A549 (cell line): Measurements from ENCODE around the gene RASD2. TPM values are rescaled to one million over a fixed set of nuclear protein-coding genes. Genes with fewer than 3 reads are reported as not detected.

ENCODE experiments used
- ATAC-seq, 2 experiments: fragments of 200-7000 bp in 1 of 2; fragments of >200 bp in 1 of 2; cut with Nextera tagmentation in 1 of 2; cut with Tn5 transposase in 1 of 2; 3 replicates each; pipeline versions ENCODE4 v1.8.0 to v1.9.1; 2018 to 2020; ENCODE audit warnings: mild to moderate bottlenecking in 1 of 2, moderate library complexity in 1 of 2
- CTCF ChIA-PET: fragments of 300-600 bp; sonication (Branson Sonifier 250); formaldehyde crosslinking; extraction: SDS; loops from one replicate; lab custom pipeline; 2021; ENCODE audit warnings: antibody characterized with exemption, inconsistent platforms; lab: Yijun Ruan, JAX
- POLR2A ChIA-PET: fragments of 350-600 bp; formaldehyde crosslinking; extraction: SDS; loops from one replicate; lab custom pipeline; 2021; ENCODE audit warnings: antibody characterized with exemption, inconsistent platforms; lab: Yijun Ruan, JAX
- DNase-seq, 2 experiments: peaks; one replicate each; pipeline versions ENCODE4 v3.0.0 to v3.0.0-alpha.2; 2011 to 2016; ENCODE audit warnings: low read depth in 1 of 2, low spot score in 1 of 2
- FAIRE-seq: peaks from 2 replicates; lab custom pipeline; 2011; peaks lifted over from hg19 to GRCh38; lab: Jason Lieb, UNC
- H3K27ac ChIP-seq, 2 experiments: fragments of >200 bp; sonication (Bioruptor Twin); formaldehyde crosslinking; 3 replicates each; pipeline ENCODE4 v1.5.1; 2016 to 2017
- H3K4me1 ChIP-seq: fragments of >200 bp; sonication (Bioruptor Twin); formaldehyde crosslinking; 3 replicates; pipeline ENCODE4 v1.6.1; 2016
- H3K4me2 ChIP-seq: fragments of >200 bp; sonication (Bioruptor Twin); formaldehyde crosslinking; 3 replicates; pipeline ENCODE4 v1.6.1; 2016
- H3K4me3 ChIP-seq: fragments of >200 bp; sonication (Bioruptor Twin); formaldehyde crosslinking; 3 replicates; pipeline ENCODE4 v1.5.1; 2016
- H3K9me3 ChIP-seq: fragments of >200 bp; sonication (Bioruptor Twin); formaldehyde crosslinking; 3 replicates; pipeline ENCODE4 v1.6.1; 2016
- BCL3 ChIP-seq: fragments of >200 bp; sonication (Bioruptor Twin); formaldehyde crosslinking; IDR thresholded peaks from 3 replicates; pipeline ENCODE4 v1.6.1; 2016
- CBX8 ChIP-seq: fragments of 200-600 bp; sonication (generic); IDR thresholded peaks from 2 replicates; pipeline ENCODE4 v1.6.1; 2016
- CEBPB ChIP-seq, 2 experiments: fragments of >200 bp in 1 of 2; sonication (Bioruptor Twin) in 1 of 2; formaldehyde crosslinking in 1 of 2; IDR thresholded peaks; 2 replicates each; pipeline ENCODE4 v1.6.1; 2012 to 2016
- CHD2 ChIP-seq: fragments of 150-350 bp; IDR thresholded peaks from 2 replicates; pipeline ENCODE4 v1.6.1; 2014; ENCODE audit warnings: low read length; ENCODE audit not compliant: partially characterized antibody
- EHMT2 ChIP-seq: fragments of 200-600 bp; sonication (generic); IDR thresholded peaks from 2 replicates; pipeline ENCODE4 v1.6.1; 2016; ENCODE audit warnings: antibody characterized with exemption, low read depth, mild to moderate bottlenecking, moderate library complexity
- EP300 ChIP-seq, 2 experiments: fragments of >200 bp; sonication (Bioruptor Twin); formaldehyde crosslinking; IDR thresholded peaks; 2 replicates in 1 of 2; 3 replicates in 1 of 2; pipeline ENCODE4 v1.6.1; 2016 to 2017
- ESRRA ChIP-seq: fragments of 150-350 bp; IDR thresholded peaks from 2 replicates; pipeline ENCODE4 v1.6.1; 2014; ENCODE audit warnings: mild to moderate bottlenecking, low read length, borderline replicate concordance
- FOSL2 ChIP-seq, 2 experiments: fragments of 450-650 bp in 1 of 2; fragments of >200 bp in 1 of 2; sonication (Bioruptor Twin) in 1 of 2; formaldehyde crosslinking; IDR thresholded peaks; 2 replicates each; pipeline versions ENCODE4 v1.5.0 to v1.6.1; 2016 to 2020; ENCODE audit warnings: mild to moderate bottlenecking in 1 of 2, moderate library complexity in 1 of 2
- FOXS1 ChIP-seq: fragments of 250-450 bp; sonication (Bioruptor Pico); IDR thresholded peaks from 2 replicates; pipeline ENCODE4 v1.5.0; 2020; ENCODE audit warnings: mild to moderate bottlenecking, moderate library complexity
- HEYL ChIP-seq: fragments of 250-450 bp; sonication (Bioruptor Pico); IDR thresholded peaks from 2 replicates; pipeline ENCODE4 v1.8.0; 2021; ENCODE audit warnings: mild to moderate bottlenecking, moderate library complexity
- HOXA7 ChIP-seq: fragments of 250-450 bp; sonication (Bioruptor Pico); IDR thresholded peaks from 2 replicates; pipeline ENCODE4 v1.5.0; 2020; ENCODE audit warnings: mild to moderate bottlenecking, moderate library complexity
- HOXB5 ChIP-seq: fragments of 250-450 bp; sonication (Bioruptor Pico); IDR thresholded peaks from 2 replicates; pipeline ENCODE4 v1.5.0; 2020; ENCODE audit warnings: mild to moderate bottlenecking, moderate library complexity
- KDM1A ChIP-seq: fragments of 200-600 bp; sonication (generic); IDR thresholded peaks from 2 replicates; pipeline ENCODE4 v1.6.1; 2016; ENCODE audit warnings: low read depth, mild to moderate bottlenecking
- KDM5A ChIP-seq: fragments of 200-600 bp; sonication (generic); IDR thresholded peaks from 2 replicates; pipeline ENCODE4 v1.6.1; 2016; ENCODE audit warnings: antibody characterized with exemption, mild to moderate bottlenecking
- MAX ChIP-seq: IDR thresholded peaks from 2 replicates; pipeline ENCODE4 v1.6.1; 2012
- NPAS2 ChIP-seq: fragments of 250-450 bp; sonication (Bioruptor Pico); IDR thresholded peaks from 2 replicates; pipeline ENCODE4 v1.8.0; 2022; ENCODE audit warnings: mild to moderate bottlenecking, moderate library complexity, borderline replicate concordance
- POLR2A ChIP-seq: IDR thresholded peaks from 2 replicates; pipeline ENCODE4 v1.6.1; 2012; ENCODE audit warnings: mild to moderate bottlenecking, low read length
- RAD21 ChIP-seq, 2 experiments: fragments of >200 bp in 1 of 2; sonication (Bioruptor Twin) in 1 of 2; formaldehyde crosslinking in 1 of 2; IDR thresholded peaks in 1 of 2; conservative IDR thresholded peaks in 1 of 2; 2 replicates in 1 of 2; 3 replicates in 1 of 2; pipeline ENCODE4 v1.6.1; 2012 to 2018; ENCODE audit warnings: inconsistent platforms in 1 of 2
- RARB ChIP-seq: fragments of 250-450 bp; sonication (Bioruptor Pico); IDR thresholded peaks from 2 replicates; pipeline ENCODE4 v1.8.0; 2021; ENCODE audit warnings: mild to moderate bottlenecking, moderate library complexity
- REST ChIP-seq: fragments of 200-600 bp; sonication (generic); IDR thresholded peaks from 2 replicates; pipeline ENCODE4 v1.6.1; 2016; ENCODE audit warnings: antibody characterized with exemption, mild to moderate bottlenecking, moderate library complexity
- SMC3 ChIP-seq: fragments of >200 bp; sonication (Bioruptor Twin); formaldehyde crosslinking; IDR thresholded peaks from 3 replicates; pipeline ENCODE4 v1.6.1; 2018; ENCODE audit warnings: inconsistent platforms
- ZC3H11A ChIP-seq: fragments of 450-650 bp; IDR thresholded peaks from 2 replicates; pipeline ENCODE4 v1.6.1; 2014; ENCODE audit warnings: antibody characterized with exemption, mild to moderate bottlenecking
- WGBS: methylation state at CpG from one replicate; pipeline ENCODE4 v1.1.6; 2017; ENCODE audit errors: missing lambda C conversion rate; 5-methylcytosine and 5-hydroxymethylcytosine counted together
- polyA plus RNA-seq, 4 experiments: library from polyadenylated mRNA; depleted of rRNA in 3 of 4; stranded (reverse); fragments of >200 nt; fragmentation: RNase III in 1 of 4; extraction: RNeasy Plus Mini Kit Qiagen cat#74134 plus additional on column Dnase treatment in 1 of 4; gene quantifications; 2 replicates in 3 of 4; 3 replicates in 1 of 4; pipeline ENCODE4 v1.2.3, GENCODE V29; 2011 to 2017

RASD2 gene
- polyA plus RNA-seq, 2 of the 4 experiments (the other 2 are of a cell fraction): 0.61 to 1.2 TPM

- no peak for TF ChIP-seq EHMT2
- TF ChIP-seq RAD21 (conservative IDR thresholded peaks at IDR 0.05 in 1 of 2, IDR thresholded peaks at IDR 0.05 in 1 of 2): no peak
- no peak for TF ChIP-seq RARB (CRISPR knock-in tag)
- no peak for TF ChIP-seq HOXA7
- no peak for TF ChIP-seq KDM5A
- TF ChIP-seq ZC3H11A: no peak
These were observed 21.2 kb upstream of the RASD2 start (continued) for GRCh38 chr22:35519306-35520000.

- no peaks in the 10 kb centered on the region for H3K9me3 ChIP-seq
- H3K4me2 ChIP-seq: no peak overlapping the region
- ChIA-PET CTCF (interaction anchor here (1.2 kb wide), 1 partner anchor 15 kb away, joined by 3 read pairs; no protein-coding TSS in a partner anchor), POLR2A (no interaction called here)
- no peak for TF ChIP-seq HEYL
- no peak for TF ChIP-seq FOSL2 (IDR thresholded peaks at IDR 0.05)
- no peak for TF ChIP-seq FOSL2 (CRISPR knock-in tag; IDR thresholded peaks at IDR 0.05)
- TF ChIP-seq HOXB5 (CRISPR knock-in tag): no peak
- no peak for TF ChIP-seq NPAS2 (CRISPR knock-in tag)
- TF ChIP-seq CEBPB (IDR thresholded peaks at IDR 0.05): no peak
- no peak for TF ChIP-seq EP300 (IDR thresholded peaks at IDR 0.05)
- no peak for TF ChIP-seq CHD2
- TF ChIP-seq EHMT2: no peak
- no peak for TF ChIP-seq REST
- TF ChIP-seq HOXA7: no peak
- TF ChIP-seq, all 56 proteins: peak for 0
- Histone ChIP-seq H3K4me1 (0 out of 3 replicates have a peak, but pooled peaks cover 5% of the 10 kb centered on the region), H3K4me3 (no peak overlapping the region), H3K27ac (no peak overlapping the region)
- no peak for ATAC-seq
- FAIRE-seq: no peak
- no peak for DNase-seq
- 69% methylated on average over 14 of the region's 16 CpGs for WGBS
These were observed 19.0 kb upstream of the RASD2 start for GRCh38 chr22:35521358-35522224.

GRCh38 chr22:35522225-35523149 is 18.1 kb upstream of the RASD2 start:
- CTCF ChIA-PET: no interaction called here
- ATAC-seq (no peak), FAIRE-seq (no peak), DNase-seq (no peak)
- POLR2A ChIA-PET: no interaction called here
- H3K9me3 ChIP-seq: no peaks in the 10 kb centered on the region
- no peak overlapping the region for H3K4me2 ChIP-seq
- H3K27ac ChIP-seq: no peak overlapping the region
- 0 out of 3 replicates have a peak, but pooled peaks cover 5% of the 10 kb centered on the region for H3K4me1 ChIP-seq
- no peak overlapping the region for H3K4me3 ChIP-seq
- WGBS: 72% methylated on average over 10 of the region's 12 CpGs
- TF ChIP-seq HOXB5 (CRISPR knock-in tag) (no peak), SMC3 (no peak), KDM1A (no peak), CBX8 (no peak), RARB (CRISPR knock-in tag) (no peak), BCL3 (no peak), ESRRA (no peak), FOXS1 (CRISPR knock-in tag) (no peak), MAX (no peak), POLR2A (no peak), EHMT2 (no peak)
- TF ChIP-seq, all 56 proteins: peak for 0
